PC-9 (cell line): ENCODE data around the gene PRMT1.

Experiments used
- EZH2 ChIP-seq: fragments of 200-600 bp; sonication (generic); IDR thresholded peaks from 2 replicates; pipeline ENCODE4 v1.8.0; 2017; ENCODE audit warnings: antibody characterized with exemption, low read depth
- TF ChIP-seq, protein P1 (sequence below): fragments of 200-600 bp; sonication (generic); conservative IDR thresholded peaks from 2 replicates; pipeline ENCODE4 v1.6.1; 2017; ENCODE audit warnings: mixed run types, antibody characterized with exemption, mild to moderate bottlenecking, moderate library complexity

GRCh38 chr19:49666120-49666444 lies 11.0 kb upstream of the PRMT1 start:
- TF ChIP-seq, protein P1, sequence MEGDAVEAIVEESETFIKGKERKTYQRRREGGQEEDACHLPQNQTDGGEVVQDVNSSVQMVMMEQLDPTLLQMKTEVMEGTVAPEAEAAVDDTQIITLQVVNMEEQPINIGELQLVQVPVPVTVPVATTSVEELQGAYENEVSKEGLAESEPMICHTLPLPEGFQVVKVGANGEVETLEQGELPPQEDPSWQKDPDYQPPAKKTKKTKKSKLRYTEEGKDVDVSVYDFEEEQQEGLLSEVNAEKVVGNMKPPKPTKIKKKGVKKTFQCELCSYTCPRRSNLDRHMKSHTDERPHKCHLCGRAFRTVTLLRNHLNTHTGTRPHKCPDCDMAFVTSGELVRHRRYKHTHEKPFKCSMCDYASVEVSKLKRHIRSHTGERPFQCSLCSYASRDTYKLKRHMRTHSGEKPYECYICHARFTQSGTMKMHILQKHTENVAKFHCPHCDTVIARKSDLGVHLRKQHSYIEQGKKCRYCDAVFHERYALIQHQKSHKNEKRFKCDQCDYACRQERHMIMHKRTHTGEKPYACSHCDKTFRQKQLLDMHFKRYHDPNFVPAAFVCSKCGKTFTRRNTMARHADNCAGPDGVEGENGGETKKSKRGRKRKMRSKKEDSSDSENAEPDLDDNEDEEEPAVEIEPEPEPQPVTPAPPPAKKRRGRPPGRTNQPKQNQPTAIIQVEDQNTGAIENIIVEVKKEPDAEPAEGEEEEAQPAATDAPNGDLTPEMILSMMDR, result no peak
- no peak for TF ChIP-seq EZH2
